G401.6 (cell line): ENCODE data around the gene MUC5B.
"Not testable (repeated sequence)": the region's sequence is repeated elsewhere in the genome, so short reads cannot be mapped to it uniquely, and the experiment has no call there.

ENCODE experiments used
- FAIRE-seq: peaks from 2 replicates; lab custom pipeline; 2012; peaks lifted over from hg19 to GRCh38; lab: Jason Lieb, UNC

Gene MUC5B

GRCh38 chr11:1189816-1190215 lies 33.0 kb upstream of the MUC5B start:
- FAIRE-seq, result not testable (repeated sequence)

- not testable (repeated sequence) for FAIRE-seq
Observed at GRCh38 chr11:1191786-1192470, 30.9 kb upstream of the MUC5B start.

- no peak for FAIRE-seq
Observed at GRCh38 chr11:1192741-1193325, 30.0 kb upstream of the MUC5B start.

- FAIRE-seq, result no peak
Observed at GRCh38 chr11:1193326-1194230, 29.3 kb upstream of the MUC5B start.

- no peak for FAIRE-seq
Observed at GRCh38 chr11:1194231-1194976, 28.5 kb upstream of the MUC5B start.

GRCh38 chr11:1194977-1195681 lies 27.7 kb upstream of the MUC5B start:
- FAIRE-seq, result no peak

- FAIRE-seq, result no peak
Observed at GRCh38 chr11:1195682-1196515, 27.0 kb upstream of the MUC5B start.

GRCh38 chr11:1196516-1197391 lies 26.1 kb upstream of the MUC5B start:
- FAIRE-seq, result no peak

GRCh38 chr11:1197431-1197885 lies 25.4 kb upstream of the MUC5B start:
- no peak for FAIRE-seq

GRCh38 chr11:1197886-1198560 lies 24.8 kb upstream of the MUC5B start:
- no peak for FAIRE-seq

GRCh38 chr11:1198561-1199240 lies 24.2 kb upstream of the MUC5B start:
- FAIRE-seq, result no peak

- no peak for FAIRE-seq
Observed at GRCh38 chr11:1199241-1199750, 23.6 kb upstream of the MUC5B start.

GRCh38 chr11:1199751-1200610 lies 22.9 kb upstream of the MUC5B start:
- FAIRE-seq, result no peak

GRCh38 chr11:1200611-1201191 lies 22.2 kb upstream of the MUC5B start:
- no peak for FAIRE-seq

- FAIRE-seq, result no peak
Observed at GRCh38 chr11:1201395-1202153, 21.3 kb upstream of the MUC5B start.

- FAIRE-seq, result no peak
Observed at GRCh38 chr11:1202154-1202775, 20.6 kb upstream of the MUC5B start.
